HCEC 1CT (cell line): ENCODE data around the gene RPL13A.
"Not testable (repeated sequence)": the region's sequence is repeated elsewhere in the genome, so short reads cannot be mapped to it uniquely, and the experiment has no call there.

Experiments
- DNase-seq: peaks from one replicate; pipeline ENCODE4 v3.0.0-alpha.2; 2017

The RPL13A gene

DNA sequence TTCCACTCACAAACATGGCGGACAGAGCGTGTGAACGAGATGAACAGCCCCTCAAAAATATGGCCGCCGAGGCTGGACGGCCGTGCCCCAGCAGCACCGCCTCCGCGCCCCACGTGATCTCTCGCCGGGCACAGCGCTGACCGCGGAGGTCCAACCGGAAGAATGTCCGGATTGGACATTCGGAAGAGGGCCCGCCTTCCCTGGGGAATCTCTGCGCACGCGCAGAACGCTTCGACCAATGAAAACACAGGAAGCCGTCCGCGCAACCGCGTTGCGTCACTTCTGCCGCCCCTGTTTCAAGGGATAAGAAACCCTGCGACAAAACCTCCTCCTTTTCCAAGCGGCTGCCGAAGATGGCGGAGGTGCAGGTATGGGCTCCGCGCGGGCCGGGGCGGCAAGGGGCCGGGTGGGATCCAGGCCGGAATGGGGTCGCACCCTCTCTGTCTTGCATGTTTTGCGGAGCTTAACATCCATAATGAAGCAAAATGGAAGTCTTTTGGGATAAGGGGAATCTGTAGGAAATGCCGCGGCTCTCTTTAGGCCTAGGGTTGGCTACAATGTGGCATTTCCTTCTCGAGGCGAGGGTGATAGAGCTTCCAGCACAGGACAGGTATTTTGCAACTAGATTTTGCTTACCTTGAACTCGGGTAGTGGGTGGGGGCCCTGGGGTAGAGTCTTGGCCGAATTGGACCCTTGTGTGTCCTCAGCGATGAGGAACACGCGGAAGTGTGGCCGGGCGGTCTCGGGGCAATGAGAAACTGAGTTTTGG lies at the start of gene RPL13A:
Gene RPL13A (plus strand): TSS at position 332 of the 769 bp plus-strand sequence. CDS start 22 bp downstream, at position 354.
- peak; percentile 98 for DNase-seq

DNA sequence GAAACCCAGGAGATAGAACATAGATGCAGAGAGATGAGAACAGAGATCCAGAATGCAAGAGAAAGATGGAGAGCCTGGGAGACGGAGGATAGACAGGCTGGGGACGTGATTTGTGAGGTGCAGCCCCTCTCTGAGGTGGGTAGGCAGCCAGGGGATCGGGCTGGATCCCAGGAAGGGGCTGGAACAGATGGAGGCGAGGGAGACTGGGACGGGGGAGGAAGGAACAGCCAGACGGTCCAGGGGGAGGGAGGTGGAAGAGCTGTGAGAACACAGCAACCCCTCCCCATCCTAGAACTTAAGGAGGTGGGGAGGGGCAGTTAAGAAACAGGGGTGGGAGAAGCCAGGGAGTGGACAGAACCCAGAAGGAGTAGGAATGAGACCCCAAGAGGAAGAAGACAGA lies 49.1 kb upstream of the RPL13A start:
- DNase-seq, result no peak

DNA sequence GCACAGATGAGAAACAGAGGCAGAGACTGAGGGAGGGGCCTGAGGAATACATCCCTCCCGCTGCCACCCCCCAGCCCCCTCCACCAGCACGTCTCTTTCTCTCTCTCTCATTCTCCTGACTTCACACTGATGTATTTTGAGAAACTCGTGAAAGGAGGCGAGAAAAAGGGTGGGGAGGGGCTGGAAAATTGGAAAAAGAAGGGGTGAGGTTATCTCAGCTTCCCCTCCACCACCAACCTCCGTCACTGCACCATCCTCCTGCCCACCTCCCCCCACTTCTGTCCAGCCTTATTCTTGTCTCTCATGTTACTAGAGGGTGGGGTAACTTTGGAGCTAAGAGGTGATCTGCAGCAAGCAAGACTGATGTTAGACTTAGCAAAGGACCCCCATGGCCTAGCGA lies 47.6 kb upstream of the RPL13A start:
- DNase-seq, result no peak

DNA sequence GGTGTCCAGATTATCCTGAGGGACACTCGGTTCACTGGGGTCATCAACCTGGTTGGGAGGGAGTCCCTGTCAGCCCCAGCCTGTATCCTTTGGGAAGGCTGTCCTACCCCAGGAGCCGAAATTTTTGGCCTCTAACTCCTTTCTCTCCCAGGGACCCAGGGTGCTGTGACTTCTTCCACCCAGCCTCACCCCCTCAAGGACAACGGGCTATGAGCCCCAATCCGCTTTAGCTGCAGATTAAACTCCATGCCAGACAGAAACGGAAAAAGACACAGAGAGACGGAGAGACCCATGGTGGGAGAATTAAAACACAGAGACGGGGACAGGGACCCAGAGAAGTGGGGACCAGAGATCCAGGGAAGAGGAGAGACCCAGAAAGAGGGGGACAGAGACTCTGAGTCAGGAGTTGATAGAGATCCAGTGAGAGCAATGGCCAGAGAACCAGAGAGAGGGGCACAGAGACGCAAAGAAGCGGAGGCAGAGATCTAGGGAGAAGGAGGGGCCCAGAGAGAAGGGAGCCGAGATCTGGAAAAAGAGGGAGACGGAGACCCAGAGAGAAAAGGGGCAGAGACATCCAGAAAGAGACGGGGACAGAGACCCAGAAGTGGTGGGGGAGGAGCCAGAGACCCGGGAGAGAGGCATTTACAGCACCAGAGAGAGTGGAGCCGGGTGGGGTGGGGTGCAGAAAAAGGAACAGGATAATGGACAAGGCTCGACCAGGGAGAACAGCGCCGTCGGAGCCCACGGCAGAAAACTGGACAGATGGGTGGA lies 46.8 kb upstream of the RPL13A start:
- no peak for DNase-seq

DNA sequence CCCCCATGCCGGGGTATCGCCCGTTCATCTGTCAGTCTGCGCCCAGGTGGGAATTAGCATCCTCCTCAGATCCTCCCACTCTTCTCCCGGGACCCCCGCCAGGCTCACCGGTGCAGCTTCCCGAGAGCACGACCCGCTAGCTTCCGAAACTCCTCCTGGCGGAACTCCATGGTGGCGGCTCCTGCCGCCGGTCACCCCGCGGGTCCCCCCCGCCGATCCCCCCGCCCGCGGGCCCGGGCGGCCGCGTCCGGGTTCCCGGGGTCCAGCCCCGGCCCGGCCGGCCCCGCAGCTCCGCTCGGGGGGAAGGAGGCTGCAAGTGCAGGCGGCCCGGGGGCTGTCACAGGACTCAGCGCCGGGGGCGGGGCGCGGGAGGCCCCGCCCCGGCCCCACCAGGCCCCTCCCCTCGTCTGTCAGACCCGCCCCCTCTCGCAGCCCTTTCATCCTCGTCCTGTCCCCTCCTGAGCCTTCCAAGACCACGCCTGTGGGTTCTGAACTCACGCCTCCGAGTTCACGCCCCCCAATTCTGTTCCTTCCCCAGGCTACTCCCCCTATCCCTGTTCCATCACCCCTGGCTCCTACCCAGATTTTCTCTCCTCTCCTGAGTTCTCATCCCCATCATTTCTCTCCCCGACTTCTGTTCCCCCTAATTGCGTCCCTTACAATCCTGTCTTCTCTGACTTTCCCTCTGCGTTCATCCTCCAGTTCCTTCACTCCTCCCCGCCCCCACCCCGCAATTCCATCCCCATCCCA lies 46.0 kb upstream of the RPL13A start, which contains the start of gene SLC17A7:
Gene SLC17A7 (minus strand): TSS at position 318 of the 750 bp plus-strand sequence. CDS start 148 bp downstream, at position 170.
- DNase-seq, result no peak

DNA sequence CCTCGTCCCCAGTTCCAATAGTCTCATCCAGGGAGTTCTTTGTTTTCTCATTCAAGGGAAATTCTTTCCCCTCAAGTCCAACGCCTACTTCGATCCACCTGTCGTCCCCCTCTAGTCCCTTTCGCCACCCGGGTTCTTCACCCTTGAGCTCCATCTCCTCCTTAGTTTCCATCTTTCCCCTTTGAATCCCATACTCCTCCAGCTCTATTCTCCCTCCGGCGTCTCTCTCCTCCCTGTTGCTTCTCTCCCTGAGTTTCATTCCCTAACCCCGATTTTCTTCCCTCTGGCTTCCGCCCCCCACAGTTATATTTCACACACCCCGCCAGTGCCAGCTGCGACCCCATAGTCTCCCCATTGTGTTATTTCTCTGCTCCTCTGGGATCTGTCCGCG lies 45.5 kb upstream of the RPL13A start:
- no peak for DNase-seq

DNA sequence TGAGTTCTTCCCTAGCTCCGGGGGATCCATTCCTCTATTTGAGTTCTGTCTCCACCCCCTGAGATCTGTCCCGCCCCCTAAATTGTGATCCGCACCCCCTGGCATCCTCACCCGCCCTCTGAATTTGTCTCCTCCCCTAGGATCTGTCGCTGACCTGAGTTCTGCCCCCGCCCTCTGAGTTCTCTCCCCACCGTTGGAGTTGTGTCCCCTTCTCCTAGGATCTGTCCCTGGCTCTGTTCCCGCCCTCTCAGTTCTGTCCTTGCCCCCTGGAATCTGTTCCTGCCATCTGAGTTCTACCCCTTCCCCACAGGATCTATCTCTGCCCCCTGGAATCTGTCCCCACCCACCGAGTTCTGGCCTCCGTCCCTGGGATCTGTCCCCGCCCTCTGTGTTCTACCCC lies 45.1 kb upstream of the RPL13A start:
- DNase-seq, result peak; percentile 5

DNA sequence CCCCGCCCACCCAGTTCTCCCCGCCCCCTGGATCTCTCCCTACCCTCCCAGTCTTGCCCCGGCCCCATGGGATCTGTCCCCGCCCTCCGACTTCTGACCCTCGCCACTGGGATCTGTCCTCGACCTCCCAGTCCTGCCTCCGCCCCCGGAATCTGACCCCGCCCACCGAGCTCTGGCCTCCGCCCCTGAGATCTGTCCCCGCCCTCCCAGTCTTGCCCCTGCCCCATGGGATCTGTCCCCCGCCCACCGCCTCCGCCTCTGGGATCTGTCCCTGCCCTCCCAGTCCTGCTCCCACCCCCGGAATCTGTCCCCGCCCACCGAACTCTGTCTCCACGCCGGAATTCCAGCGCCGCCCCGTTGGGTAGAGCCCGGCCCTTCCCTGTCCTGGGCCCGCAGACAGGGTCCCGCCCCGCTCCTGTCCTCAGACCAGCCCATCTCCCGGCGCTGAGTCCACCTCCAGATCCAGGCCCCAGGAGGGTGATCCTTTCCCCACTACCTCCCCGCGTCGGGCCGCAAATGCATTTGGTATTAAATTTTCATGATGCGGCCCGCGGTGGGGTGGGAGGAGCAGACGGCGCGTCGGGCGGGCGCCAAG lies 44.5 kb upstream of the RPL13A start:
- peak; percentile 86 for DNase-seq

DNA sequence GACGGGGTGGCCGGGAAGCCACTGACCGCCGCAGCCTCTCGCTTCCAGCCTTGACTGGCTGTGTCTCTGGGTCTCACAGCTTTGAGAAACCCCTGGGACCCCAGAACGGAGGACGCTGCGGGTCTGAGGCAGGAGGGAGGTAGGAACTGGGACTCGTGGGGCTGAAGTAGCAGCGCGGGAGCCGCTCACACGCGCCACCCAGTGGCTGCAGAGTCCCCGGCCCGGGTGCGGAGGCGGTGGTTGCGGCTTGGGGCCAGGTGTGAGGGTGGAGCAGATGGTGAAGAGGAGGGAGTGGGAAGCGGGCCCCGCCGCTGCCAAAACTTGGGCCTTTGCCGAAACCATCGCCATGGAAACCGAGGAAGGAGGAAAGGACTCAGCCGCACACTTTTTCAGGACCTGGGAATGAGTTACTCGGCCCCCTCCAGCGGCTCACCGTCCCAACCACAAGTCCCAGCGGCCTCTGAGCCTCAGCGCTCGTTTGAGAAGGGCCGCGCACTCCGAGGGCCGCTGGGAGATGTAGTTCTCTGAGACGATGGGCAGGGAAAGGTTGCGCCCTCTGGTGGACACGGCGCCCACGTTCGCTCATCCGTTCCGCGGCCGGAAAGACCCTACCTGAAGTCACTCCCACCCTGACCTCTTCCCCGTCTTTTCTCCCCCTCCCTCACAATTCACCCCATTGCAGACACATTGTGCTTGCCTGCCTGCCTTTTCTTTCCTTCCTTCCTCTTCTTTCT lies 43.9 kb upstream of the RPL13A start:
- DNase-seq, result peak; percentile 94

DNA sequence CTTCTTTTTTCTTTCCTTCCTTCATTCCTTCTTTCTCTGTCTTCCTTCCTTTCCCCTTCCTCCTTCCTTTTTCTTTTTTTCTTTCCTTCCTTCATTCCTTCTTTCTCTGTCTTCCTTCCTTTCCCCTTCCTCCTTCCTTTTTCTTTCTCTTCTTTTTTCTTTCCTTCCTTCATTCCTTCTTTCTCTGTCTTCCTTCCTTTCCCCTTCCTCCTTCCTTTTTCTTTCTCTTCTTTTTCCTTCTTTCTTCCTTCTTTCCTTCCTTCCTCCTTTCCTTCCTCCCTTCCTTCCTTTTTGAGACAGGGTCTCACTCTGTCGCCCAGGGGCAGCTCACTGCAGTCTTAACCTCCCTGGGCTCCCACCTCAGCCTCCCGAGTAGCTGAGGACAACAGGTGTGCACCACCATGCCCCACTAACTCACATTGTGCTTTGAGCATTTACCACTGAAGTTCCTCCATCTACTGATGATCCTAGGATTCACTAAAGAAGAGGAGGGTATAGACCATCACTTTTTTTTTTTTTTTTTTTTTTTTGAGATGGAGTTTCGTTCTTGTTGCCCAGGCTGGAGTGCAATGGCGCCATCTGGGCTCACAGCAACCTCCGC lies 43.2 kb upstream of the RPL13A start:
- DNase-seq, result not testable (repeated sequence)

DNA sequence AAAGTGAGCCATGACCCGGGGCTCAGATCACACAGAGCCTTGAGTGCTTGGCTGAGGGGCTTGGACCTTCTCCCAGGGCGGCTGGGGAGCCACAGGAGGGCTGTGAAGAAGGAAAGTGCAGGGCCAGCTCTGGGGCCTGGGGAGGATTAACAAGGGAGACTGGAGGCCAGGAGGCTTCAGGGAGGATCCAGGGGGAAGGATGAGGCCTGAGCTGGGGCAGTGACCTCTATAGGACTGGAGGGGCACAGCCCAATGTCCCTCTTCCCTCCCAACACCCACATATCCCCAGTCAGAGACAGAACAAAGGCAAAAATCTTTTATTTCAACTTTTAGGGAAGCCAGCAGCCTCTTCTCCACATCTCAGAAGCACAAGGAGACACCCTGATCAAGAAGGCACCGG lies 41.4 kb upstream of the RPL13A start:
- no peak for DNase-seq

DNA sequence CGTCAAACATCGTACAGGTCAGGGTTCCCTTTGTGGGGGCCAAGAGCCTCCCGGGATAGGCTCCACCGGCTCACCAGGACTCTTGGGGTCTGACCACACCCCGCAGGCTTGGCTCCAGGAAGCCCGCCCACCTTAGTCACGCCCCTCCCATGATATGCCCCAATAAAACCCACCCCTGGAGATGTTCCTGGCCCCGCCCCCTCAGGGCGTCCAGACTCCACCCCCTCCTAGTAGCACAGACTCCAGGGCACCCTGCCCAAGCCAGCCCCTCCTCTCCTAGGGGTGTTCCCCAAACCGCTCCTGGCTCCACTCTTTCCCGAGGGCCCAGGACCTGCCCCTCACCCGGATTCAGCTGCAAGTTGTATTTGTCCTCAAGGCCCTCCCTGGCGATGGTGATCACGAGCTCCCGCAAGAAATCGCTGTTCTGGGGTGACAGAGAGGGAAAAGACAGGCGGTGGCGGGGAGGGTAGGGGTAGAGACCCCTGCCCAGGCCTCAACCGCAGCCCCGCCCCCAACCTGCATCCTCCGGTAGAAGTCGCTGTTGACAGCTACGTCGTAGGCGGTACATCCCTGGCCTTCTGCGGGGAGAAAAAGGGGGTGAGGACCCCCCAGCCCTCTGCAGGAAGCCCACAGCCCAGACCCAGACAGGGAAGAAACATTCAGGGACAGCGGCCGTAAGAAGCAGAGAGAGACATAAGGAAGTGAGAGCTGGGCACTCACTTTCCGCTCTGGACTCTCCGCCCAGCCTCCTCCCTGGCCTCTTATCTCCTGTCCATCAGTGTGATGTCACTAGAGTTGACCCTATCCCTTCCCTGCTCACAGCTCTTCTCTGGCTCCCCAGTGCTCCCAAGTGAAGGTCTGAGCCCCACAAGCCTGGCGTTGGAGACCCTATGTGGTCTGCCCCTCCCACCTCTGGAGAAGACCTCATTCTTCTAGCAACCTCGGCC lies 39.6 kb upstream of the RPL13A start:
- no peak for DNase-seq

DNA sequence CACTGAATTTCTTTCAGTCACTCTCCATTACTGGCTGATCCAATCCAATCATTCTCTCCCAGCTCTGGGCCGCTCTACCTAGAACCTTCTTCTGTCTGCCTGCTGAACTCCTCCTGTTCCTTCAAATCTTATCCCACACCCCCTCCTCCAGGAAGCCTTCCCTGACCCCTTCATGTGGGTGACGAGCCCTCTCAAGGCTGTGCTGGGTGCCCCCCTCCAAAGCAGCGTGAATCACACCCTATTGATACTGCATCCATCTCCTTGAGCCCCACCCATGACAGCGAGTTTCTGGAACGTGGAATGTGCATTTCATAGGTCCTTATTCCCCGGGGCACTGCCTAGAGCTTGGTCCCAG lies 39.0 kb upstream of the RPL13A start:
- DNase-seq, result no peak

DNA sequence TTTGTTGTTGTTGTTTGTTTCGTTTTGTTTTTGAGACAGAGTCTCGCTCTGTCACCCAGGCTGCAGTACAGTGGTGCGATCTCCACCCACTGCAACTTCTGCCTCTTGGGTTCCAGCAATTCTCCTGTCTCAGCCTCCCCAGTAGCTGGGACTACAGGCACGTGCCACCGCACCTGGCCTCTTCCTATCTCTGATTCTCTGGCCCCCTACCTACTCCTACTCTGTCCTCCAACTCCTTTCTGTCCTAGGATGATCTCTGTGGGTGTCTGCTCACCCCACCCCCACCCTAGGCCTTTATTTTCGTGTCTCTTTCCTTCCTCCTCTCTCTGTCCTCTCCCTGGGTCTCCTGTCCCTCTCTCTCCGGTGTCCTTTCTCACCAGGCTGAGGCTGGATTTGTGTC lies 37.0 kb upstream of the RPL13A start:
- no peak for DNase-seq

DNA sequence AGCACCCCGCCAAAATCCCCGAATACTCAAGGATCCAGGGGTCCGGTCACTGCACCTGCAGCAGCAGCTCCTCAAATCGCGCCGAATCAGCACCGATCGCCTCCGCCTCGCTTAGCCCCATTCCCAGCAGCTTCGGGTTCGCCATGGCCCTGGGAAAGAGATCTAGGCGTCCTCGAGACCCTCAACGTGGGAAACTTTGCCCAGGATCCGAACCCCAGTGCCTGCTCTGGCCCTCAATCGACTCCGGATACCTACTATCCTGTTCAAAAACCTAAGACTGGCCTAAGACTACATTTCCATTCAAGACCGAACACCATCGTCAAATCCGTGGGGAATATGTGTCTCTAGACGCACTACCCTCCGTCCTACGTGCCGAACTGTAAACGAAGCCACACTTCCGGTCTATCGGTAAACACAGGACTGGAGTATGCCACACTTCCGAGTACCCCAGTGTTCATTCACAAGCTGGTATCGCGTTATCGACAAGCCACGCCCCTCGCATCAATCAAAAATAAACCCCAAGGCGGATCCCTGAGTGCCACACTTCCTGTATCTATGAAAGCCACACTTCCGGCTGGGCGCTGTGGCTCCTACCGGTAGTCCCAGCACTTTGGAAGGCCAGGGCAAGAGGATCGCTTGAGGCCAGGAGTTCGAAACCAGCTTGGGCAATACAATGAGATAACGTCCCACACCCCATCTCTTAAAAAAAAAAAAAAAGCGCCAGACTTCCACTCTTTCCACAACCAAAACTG lies 35.8 kb upstream of the RPL13A start, which contains the start of gene PIH1D1:
Gene PIH1D1 (minus strand): TSS at position 385 of the 752 bp plus-strand sequence. CDS start 240 bp downstream, at position 145.
- peak; percentile 100 for DNase-seq

DNA sequence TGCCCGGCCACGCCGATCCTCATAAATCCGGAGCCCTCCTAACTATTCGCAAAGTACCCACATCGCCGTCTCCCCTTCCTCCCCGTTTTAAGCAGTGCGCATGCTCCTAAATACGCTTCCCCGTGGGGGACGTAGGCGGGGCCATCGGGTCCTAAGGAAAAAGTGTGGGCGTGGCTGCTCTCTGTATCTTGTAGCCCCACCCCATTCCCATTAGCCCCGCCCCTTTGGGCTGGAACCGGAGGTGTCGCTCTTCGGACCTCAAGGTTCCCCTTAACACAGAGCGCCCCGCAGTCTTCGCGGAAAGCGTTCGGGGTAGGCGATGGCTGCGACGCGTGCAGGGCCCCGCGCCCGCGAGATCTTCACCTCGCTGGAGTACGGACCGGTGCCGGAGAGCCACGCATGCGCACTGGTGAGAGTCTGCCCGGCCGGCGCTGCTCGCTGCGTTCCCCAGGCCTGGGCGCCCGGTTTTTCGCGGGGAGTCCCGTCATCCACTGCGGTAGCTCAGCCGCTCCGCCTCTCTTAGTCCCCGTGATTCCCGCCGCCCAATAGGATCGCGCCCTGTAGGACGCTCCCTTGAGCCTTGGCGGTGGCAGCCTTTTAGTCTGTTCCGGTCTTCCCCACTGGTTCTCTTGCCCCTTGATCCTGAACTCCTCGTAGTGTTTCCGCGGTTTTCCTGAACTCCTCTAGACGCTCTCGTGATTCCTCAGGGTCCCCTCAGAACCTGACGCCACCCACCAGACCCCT lies 34.2 kb upstream of the RPL13A start, which contains the start of gene ALDH16A1:
Gene ALDH16A1 (plus strand): TSS at position 213 of the 744 bp plus-strand sequence. CDS start 107 bp downstream, at position 320.
- peak; percentile 97 for DNase-seq

DNA sequence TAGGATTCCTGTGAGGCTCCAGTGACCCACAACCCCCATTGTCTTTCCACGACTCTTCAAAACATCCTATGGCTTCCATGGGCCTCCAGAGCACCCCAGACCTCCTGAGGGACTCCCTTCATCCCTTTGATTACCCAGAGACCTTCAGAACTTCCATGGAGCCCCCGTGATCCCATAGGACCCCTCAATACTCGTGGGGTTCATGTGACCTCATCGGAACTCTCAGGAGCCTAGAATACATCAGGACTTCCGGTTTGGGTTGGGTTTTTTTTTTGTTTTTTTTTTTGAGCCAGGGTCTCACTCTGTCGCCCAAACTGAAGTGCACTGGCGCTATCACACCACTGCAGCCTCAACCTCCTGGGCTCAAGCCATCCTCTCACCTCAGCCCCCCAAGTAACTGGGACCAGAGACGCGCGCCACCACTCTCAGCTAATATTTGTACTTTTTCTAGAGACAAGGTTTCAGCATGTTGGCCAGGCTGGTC lies 33.6 kb upstream of the RPL13A start:
- no peak for DNase-seq

DNA sequence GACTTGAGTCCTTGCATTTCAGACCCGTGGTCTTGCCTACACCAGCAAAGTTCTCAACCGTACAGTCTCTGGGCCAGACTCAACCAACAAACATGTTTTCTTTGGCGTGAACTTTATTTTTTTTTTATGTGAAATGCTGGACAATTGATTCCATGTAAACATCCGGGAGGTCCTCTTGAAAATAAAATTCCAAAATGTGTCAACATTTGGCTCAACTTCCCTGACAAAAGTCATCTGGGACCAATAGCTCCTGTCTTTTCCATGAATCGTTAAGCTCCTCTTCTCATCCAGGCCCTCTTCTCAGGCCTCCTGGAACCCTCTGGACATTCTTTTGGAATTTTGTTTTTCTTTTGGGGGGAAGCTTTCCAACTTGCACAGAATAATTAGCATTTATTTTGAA lies 31.6 kb upstream of the RPL13A start:
- no peak for DNase-seq

DNA sequence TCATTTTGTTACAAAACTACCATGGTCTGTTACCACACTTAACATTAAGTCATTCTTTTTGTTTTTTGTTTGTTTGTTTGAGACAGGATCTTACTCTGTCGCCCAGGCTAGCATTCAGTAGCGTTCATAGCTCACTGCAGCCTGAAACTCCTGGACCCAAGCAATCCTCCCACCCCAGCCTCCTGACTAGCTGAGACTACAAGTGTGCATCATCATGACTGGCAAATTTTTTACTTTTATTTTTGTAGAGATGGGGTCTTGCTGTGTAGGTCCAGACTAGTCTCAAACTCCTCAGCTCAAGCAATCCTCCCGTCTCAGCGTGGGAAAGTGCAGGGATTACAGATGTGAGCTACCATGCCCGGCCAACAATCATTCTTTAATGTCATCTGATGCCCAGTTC lies 31.1 kb upstream of the RPL13A start:
- DNase-seq, result no peak
